GM23338 (cell line): Measurements from ENCODE around the gene CD46. TPM values are rescaled to one million over a fixed set of nuclear protein-coding genes. Genes with fewer than 3 reads are reported as not detected.

ENCODE experiments used
- ATAC-seq: fragments of 200-7000 bp; cut with Tn5 transposase; 3 replicates; pipeline ENCODE4 v1.9.1; 2020
- DNase-seq: peaks from one replicate; pipeline ENCODE4 v3.0.0-alpha.2; 2015; ENCODE audit warnings: low spot score
- H2AFZ ChIP-seq: fragments of 200-600 bp; sonication (generic); 2 replicates; pipeline ENCODE4 v1.8.0; 2016; ENCODE audit warnings: antibody characterized with exemption, mild to moderate bottlenecking, moderate library complexity
- H3F3A ChIP-seq: fragments of 200-600 bp; sonication (generic); replicated peaks from 2 replicates; pipeline ENCODE4 v1.8.0; 2017; ENCODE audit warnings: antibody characterized with exemption, mixed run types, low read depth
- H3K27ac ChIP-seq: fragments of 200-600 bp; sonication (generic); 2 replicates; pipeline ENCODE4 v1.6.1; 2016; ENCODE audit warnings: low read depth
- H3K27me3 ChIP-seq: fragments of 200-600 bp; sonication (generic); 2 replicates; pipeline ENCODE4 v1.8.0; 2016; ENCODE audit warnings: mild to moderate bottlenecking, mixed run types, moderate library complexity; ENCODE audit not compliant: insufficient read depth
- H3K36me3 ChIP-seq: fragments of 200-600 bp; sonication (generic); 2 replicates; pipeline ENCODE4 v1.8.0; 2016; ENCODE audit warnings: mild to moderate bottlenecking; ENCODE audit not compliant: insufficient read depth
- H3K4me1 ChIP-seq: fragments of 200-600 bp; sonication (generic); 2 replicates; pipeline ENCODE4 v1.8.0; 2016; ENCODE audit warnings: mild to moderate bottlenecking, moderate library complexity; ENCODE audit not compliant: insufficient read depth
- H3K4me2 ChIP-seq: fragments of 200-600 bp; sonication (generic); 2 replicates; pipeline ENCODE4 v1.7.1; 2017; ENCODE audit warnings: mixed run types
- H3K4me3 ChIP-seq: fragments of 200-600 bp; sonication (generic); 2 replicates; pipeline ENCODE4 v1.6.1; 2016; ENCODE audit warnings: mixed run types
- H3K79me2 ChIP-seq: fragments of 200-600 bp; sonication (generic); replicated peaks from 2 replicates; pipeline ENCODE4 v1.8.0; 2017; ENCODE audit warnings: mild to moderate bottlenecking; ENCODE audit not compliant: insufficient read depth
- H3K9me2 ChIP-seq: fragments of 200-600 bp; sonication (generic); 2 replicates; pipeline ENCODE4 v1.8.0; 2017; ENCODE audit not compliant: insufficient read depth
- H4K20me1 ChIP-seq: fragments of 200-600 bp; sonication (generic); replicated peaks from 2 replicates; pipeline ENCODE4 v1.8.0; 2017; ENCODE audit warnings: mild to moderate bottlenecking; ENCODE audit not compliant: insufficient read depth
- H3K27ac Mint-ChIP-seq: 2 replicates; pipeline ENCODE4 v1.8.0; 2020; ENCODE audit warnings: inconsistent platforms, mild to moderate bottlenecking, moderate library complexity, mixed read lengths
- H3K27me3 Mint-ChIP-seq: 3 replicates; pipeline ENCODE4 v1.8.0; 2022; ENCODE audit warnings: low read depth, mild to moderate bottlenecking, moderate library complexity, mixed read lengths, inconsistent platforms; ENCODE audit not compliant: insufficient read depth, poor library complexity
- H3K36me3 Mint-ChIP-seq: 3 replicates; pipeline ENCODE4 v1.8.0; 2021; ENCODE audit warnings: low read depth, mild to moderate bottlenecking, inconsistent platforms, moderate library complexity, mixed read lengths
- H3K4me1 Mint-ChIP-seq: 3 replicates; pipeline ENCODE4 v1.8.0; 2020; ENCODE audit warnings: mild to moderate bottlenecking, inconsistent platforms, mixed read lengths
- H3K4me3 Mint-ChIP-seq: 3 replicates; pipeline ENCODE4 v1.8.0; 2021; ENCODE audit warnings: moderate library complexity, mild to moderate bottlenecking, inconsistent platforms, mixed read lengths
- H3K9me3 Mint-ChIP-seq: 3 replicates; pipeline ENCODE4 v1.8.0; 2020; ENCODE audit warnings: moderate library complexity, mild to moderate bottlenecking, inconsistent platforms, mixed read lengths
- CREB1 ChIP-seq: fragments of 250-450 bp; sonication (Bioruptor Pico); IDR thresholded peaks from 2 replicates; pipeline ENCODE4 v1.5.0; 2020; ENCODE audit warnings: low read depth, mild to moderate bottlenecking, moderate library complexity
- CTCF ChIP-seq, 2 experiments: fragments of 200-600 bp in 1 of 2; sonication (generic) in 1 of 2; conservative IDR thresholded peaks; 2 replicates each; pipeline versions ENCODE4 v1.5.1 to v1.6.1; 2016 to 2017; ENCODE audit warnings: antibody characterized with exemption in 2 of 2, low read depth in 2 of 2, mild to moderate bottlenecking in 2 of 2, moderate library complexity in 1 of 2
- ETS1 ChIP-seq: IDR thresholded peaks from 2 replicates; pipeline ENCODE4 v1.6.1; 2016; ENCODE audit warnings: antibody characterized with exemption
- EZH2 ChIP-seq: fragments of 200-600 bp; sonication (generic); IDR thresholded peaks from one replicate; pipeline ENCODE4 v1.8.0; 2017; ENCODE audit warnings: antibody characterized with exemption, mild to moderate bottlenecking, low read depth; ENCODE audit not compliant: unreplicated experiment
- EZH2phosphoT487 ChIP-seq: fragments of 200-600 bp; sonication (generic); IDR thresholded peaks from one replicate; pipeline ENCODE4 v1.8.1; 2018; ENCODE audit warnings: antibody characterized with exemption; ENCODE audit not compliant: unreplicated experiment
- JUNB ChIP-seq: IDR thresholded peaks from one replicate; pipeline ENCODE4 v1.6.1; 2016; ENCODE audit warnings: antibody characterized with exemption; ENCODE audit not compliant: unreplicated experiment
- NANOG ChIP-seq: IDR thresholded peaks from 2 replicates; pipeline ENCODE4 v1.6.1; 2016; ENCODE audit warnings: antibody characterized with exemption, borderline replicate concordance
- POLR2AphosphoS5 ChIP-seq: IDR thresholded peaks from 2 replicates; pipeline ENCODE4 v1.6.1; 2016; ENCODE audit warnings: antibody characterized with exemption, low read depth
- REST ChIP-seq: IDR thresholded peaks from one replicate; pipeline ENCODE4 v1.6.1; 2018; ENCODE audit warnings: antibody characterized with exemption; ENCODE audit not compliant: unreplicated experiment
- STAT1 ChIP-seq: IDR thresholded peaks from one replicate; pipeline ENCODE4 v1.6.1; 2016; ENCODE audit warnings: antibody characterized with exemption; ENCODE audit not compliant: unreplicated experiment
- ZNF114 ChIP-seq: fragments of 250-450 bp; sonication (Bioruptor Pico); IDR thresholded peaks from 2 replicates; pipeline ENCODE4 v1.5.0; 2020; ENCODE audit warnings: mild to moderate bottlenecking, moderate library complexity
- ZNF331 ChIP-seq: fragments of 250-450 bp; sonication (Bioruptor Pico); IDR thresholded peaks from 2 replicates; pipeline ENCODE4 v1.5.0; 2020; ENCODE audit warnings: low read depth, mild to moderate bottlenecking, moderate library complexity
- ZNF462 ChIP-seq: fragments of 250-450 bp; sonication (Bioruptor Pico); IDR thresholded peaks from 2 replicates; pipeline ENCODE4 v1.5.0; 2020; ENCODE audit warnings: mild to moderate bottlenecking, moderate library complexity
- polyA plus RNA-seq: library from polyadenylated mRNA; unstranded; fragments of >200 nt; fragmentation: Nextera tagmentation; extraction: Ambion mirVana; gene quantifications from 2 replicates; pipeline ENCODE4 v1.2.1, GENCODE V29; 2016
- total RNA-seq: library from RNA; depleted of rRNA; stranded (reverse); fragments of >200 nt; shearing (Covaris generic); gene quantifications from 2 replicates; pipeline ENCODE4 v1.2.3, GENCODE V29; 2014

Gene CD46
- total and polyA plus RNA-seq, 2 experiments from 2014 or later, result 199 to 209 TPM

GRCh38 chr1:207702317-207702716 is 49.5 kb upstream of the CD46 start:
- no peaks in the 10 kb centered on the region for H3K79me2 ChIP-seq
- no peaks in the 10 kb centered on the region for H3F3A ChIP-seq
- H3K9me2 ChIP-seq, result no peaks in the 10 kb centered on the region
- no peaks in the 10 kb centered on the region for H4K20me1 ChIP-seq
- no peaks in the 10 kb centered on the region for H3K27me3 ChIP-seq
- Mint-ChIP-seq H3K4me1 (peaks cover 3% of the 10 kb centered on the region; the same call in 1 of the 3 replicates), H3K36me3 (no peaks in the 10 kb centered on the region), H3K9me3 (no peaks in the 10 kb centered on the region), H3K4me3 (no peak overlapping the region), H3K27me3 (no peaks in the 10 kb centered on the region), H3K27ac (no peak overlapping the region)
- no peak for DNase-seq
- no peaks in the 10 kb centered on the region for H3K36me3 ChIP-seq
- H3K4me2 ChIP-seq, result no peak overlapping the region
- H2AFZ ChIP-seq, result no peak overlapping the region
- ATAC-seq, result no peak
- H3K4me3 ChIP-seq, result no peak overlapping the region
- TF ChIP-seq ZNF114 (CRISPR knock-in tag) (no peak), STAT1 (no peak), POLR2AphosphoS5 (no peak), ETS1 (no peak), EZH2 (no peak), CREB1 (CRISPR knock-in tag) (no peak), ZNF462 (CRISPR knock-in tag) (no peak), ZNF331 (CRISPR knock-in tag) (no peak), JUNB (no peak), EZH2phosphoT487 (no peak), REST (no peak), CTCF (conservative IDR thresholded peaks at IDR 0.05; ENCODE audit: low read depth in 2 of 2) (no peak), NANOG (no peak)
- no peak overlapping the region for H3K27ac ChIP-seq
- no peaks in the 10 kb centered on the region for H3K4me1 ChIP-seq
